Neural cell (in vitro differentiated cells): ENCODE results near the gene CAPN8.

Experiments used
- EP300 ChIP-seq: fragments of 450-650 bp; conservative IDR thresholded peaks from 2 replicates; pipeline ENCODE4 v1.6.1; 2014; ENCODE audit warnings: antibody characterized with exemption, mild to moderate bottlenecking, moderate library complexity; ENCODE audit not compliant: poor library complexity, severe bottlenecking
- POLR2AphosphoS5 ChIP-seq: IDR thresholded peaks from 2 replicates; pipeline ENCODE4 v1.6.1; 2012

GRCh38 chr1:223707256-223708000 lies 41.9 kb upstream of the CAPN8 start:
- TF ChIP-seq POLR2AphosphoS5 (no peak), EP300 (no peak)
